Stomach (tissue), 4 donors: ENCODE data around the gene UGT3A2.

Source experiments
- CTCF ChIP-seq, 7 experiments: fragments of 450-650 bp in 4 of 7; fragments of 200-600 bp in 3 of 7; sonication (generic) in 3 of 7; IDR thresholded peaks; one replicate each; pipeline ENCODE4 v1.5.1; 2016 to 2019; ENCODE audit warnings: antibody characterized with exemption in 7 of 7, control low read depth in 2 of 7, mild to moderate bottlenecking in 1 of 7
- EP300 ChIP-seq: sonication (generic); formaldehyde crosslinking; IDR thresholded peaks from one replicate; pipeline ENCODE4 v1.6.1; 2017; ENCODE audit warnings: antibody characterized with exemption
- POLR2A ChIP-seq, 4 donors: fragments of 450-650 bp; IDR thresholded peaks; one replicate each; pipeline ENCODE4 v1.6.1; 2016; ENCODE audit warnings: antibody characterized with exemption in 4 of 4, control low read depth in 2 of 4, mild to moderate bottlenecking in 1 of 4, moderate library complexity in 1 of 4

- TF ChIP-seq CTCF (IDR thresholded peaks at IDR 0.05) (no peak), POLR2A (IDR thresholded peaks at IDR 0.05) (no peak), EP300 (no peak)
Observed at GRCh38 chr5:35990520-35990919, 76.2 kb downstream of the UGT3A2 start.
